ENCODE data around the gene TXNDC5.

DNA sequence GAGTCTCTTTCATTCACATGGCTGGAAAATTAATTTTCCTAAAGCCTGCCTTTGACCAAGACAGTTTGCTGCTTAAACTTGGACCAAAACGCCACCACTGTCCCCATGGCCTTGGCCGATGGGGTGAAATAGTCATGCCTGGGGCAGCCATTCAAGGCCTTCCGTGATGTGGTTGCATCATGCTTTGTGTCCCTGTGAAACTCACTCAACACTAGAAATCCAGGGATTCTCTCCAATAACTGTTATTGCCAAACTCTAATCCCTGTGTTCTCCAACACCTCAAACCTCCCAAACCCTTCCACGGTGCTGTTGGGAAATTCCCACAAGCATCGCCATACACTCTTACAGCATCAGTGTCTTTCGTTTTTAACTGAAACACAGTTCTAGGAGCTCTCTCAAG is 1.4 kb upstream of the TXNDC5 start:
- TF ChIP-seq, protein P1, sequence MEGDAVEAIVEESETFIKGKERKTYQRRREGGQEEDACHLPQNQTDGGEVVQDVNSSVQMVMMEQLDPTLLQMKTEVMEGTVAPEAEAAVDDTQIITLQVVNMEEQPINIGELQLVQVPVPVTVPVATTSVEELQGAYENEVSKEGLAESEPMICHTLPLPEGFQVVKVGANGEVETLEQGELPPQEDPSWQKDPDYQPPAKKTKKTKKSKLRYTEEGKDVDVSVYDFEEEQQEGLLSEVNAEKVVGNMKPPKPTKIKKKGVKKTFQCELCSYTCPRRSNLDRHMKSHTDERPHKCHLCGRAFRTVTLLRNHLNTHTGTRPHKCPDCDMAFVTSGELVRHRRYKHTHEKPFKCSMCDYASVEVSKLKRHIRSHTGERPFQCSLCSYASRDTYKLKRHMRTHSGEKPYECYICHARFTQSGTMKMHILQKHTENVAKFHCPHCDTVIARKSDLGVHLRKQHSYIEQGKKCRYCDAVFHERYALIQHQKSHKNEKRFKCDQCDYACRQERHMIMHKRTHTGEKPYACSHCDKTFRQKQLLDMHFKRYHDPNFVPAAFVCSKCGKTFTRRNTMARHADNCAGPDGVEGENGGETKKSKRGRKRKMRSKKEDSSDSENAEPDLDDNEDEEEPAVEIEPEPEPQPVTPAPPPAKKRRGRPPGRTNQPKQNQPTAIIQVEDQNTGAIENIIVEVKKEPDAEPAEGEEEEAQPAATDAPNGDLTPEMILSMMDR (IDR thresholded peaks at IDR 0.05 in 2 of 3, conservative IDR thresholded peaks at IDR 0.05 in 1 of 3; ENCODE audit: borderline replicate concordance in 1 of 3, insufficient read depth in 1 of 3, low read depth in 2 of 3, low read length in 2 of 3), result no peak
- no peak for TF ChIP-seq CEBPB (IDR thresholded peaks at IDR 0.05; ENCODE audit: low read depth)
- no peak for TF ChIP-seq POLR2AphosphoS5 (IDR thresholded peaks at IDR 0.05; ENCODE audit: low read depth, low read length)
- TF ChIP-seq POLR2A (IDR thresholded peaks at IDR 0.05; ENCODE audit: borderline replicate concordance, extremely low read depth, insufficient read depth, insufficient read length), result no peak
- no peak for TF ChIP-seq RAD21 (IDR thresholded peaks at IDR 0.05; ENCODE audit: low read depth)
- TF ChIP-seq TCF7L2 (IDR thresholded peaks at IDR 0.05; ENCODE audit: borderline replicate concordance, extremely low read depth, insufficient read depth, insufficient read length), result no peak
- no peak for TF ChIP-seq EZH2 (IDR thresholded peaks at IDR 0.05)
- no peak for TF ChIP-seq SP1 (IDR thresholded peaks at IDR 0.05; ENCODE audit: low read depth)
- TF ChIP-seq, protein P2, sequence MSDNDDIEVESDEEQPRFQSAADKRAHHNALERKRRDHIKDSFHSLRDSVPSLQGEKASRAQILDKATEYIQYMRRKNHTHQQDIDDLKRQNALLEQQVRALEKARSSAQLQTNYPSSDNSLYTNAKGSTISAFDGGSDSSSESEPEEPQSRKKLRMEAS (IDR thresholded peaks at IDR 0.05), result no peak
- no peak for TF ChIP-seq SRF (IDR thresholded peaks at IDR 0.05; ENCODE audit: low read depth)
- no peak for TF ChIP-seq FOSL1 (IDR thresholded peaks at IDR 0.05; ENCODE audit: low read depth)
